IPS-18c (cell line): Measurements from ENCODE around the gene TMEM150B.

Experiments
- H3K4me3 ChIP-seq: 2 replicates; pipeline ENCODE4 v1.7.0; 2013; ENCODE audit warnings: low read depth, mild to moderate bottlenecking, low read length, moderate library complexity; ENCODE audit not compliant: insufficient read depth
- H3K9me3 ChIP-seq: one replicate; pipeline ENCODE4 v1.6.1; 2013; ENCODE audit warnings: mild to moderate bottlenecking, low read length, moderate library complexity; ENCODE audit not compliant: control insufficient read depth, insufficient read depth

The TMEM150B gene

DNA sequence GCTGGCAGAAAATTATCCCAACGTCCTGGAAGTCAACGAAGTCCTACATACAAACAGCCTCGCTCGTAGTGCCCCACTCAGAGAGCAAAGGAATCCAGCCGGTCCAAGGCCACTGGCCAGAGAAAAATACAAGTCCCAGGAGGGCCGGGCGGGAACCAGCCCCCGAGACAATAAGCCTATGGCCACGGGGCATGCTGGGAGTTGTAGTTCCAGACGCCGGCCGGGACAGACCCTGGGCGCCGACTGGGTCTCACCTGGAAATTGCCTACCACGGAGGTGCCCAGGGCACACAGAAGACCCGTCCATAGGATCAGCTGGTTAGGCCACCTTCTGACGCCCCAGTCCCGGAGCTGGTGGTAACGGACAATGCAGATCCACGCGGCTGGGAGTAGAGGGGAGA, 5.4 kb downstream of the TMEM150B start:
- Histone ChIP-seq H3K4me3 (peak overlapping the region; percentile 34; the same call in 1 of the 2 replicates), H3K9me3 (no peaks in the 10 kb centered on the region)

DNA sequence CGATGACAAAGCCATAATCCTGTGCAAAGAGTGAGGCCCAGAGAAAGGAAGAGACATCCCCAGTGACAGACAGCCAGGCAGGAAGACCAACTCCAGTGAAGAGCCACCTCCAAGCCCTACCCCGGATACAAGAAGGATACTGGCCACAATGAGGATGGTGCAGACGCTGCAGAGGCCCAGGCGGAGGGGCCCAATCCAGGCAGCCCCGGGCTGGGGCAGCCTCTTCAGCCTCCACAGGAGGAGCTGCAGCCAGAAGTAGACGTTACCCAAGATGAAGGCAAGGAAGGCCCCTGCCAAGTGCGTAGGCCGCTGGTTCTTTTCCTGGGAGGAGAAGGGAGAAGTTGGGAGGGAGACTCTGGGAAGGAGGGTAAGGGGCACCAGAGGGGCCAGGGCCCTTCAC, 8.5 kb downstream of the TMEM150B start:
- Histone ChIP-seq H3K9me3 (no peaks in the 10 kb centered on the region), H3K4me3 (no peak overlapping the region)

DNA sequence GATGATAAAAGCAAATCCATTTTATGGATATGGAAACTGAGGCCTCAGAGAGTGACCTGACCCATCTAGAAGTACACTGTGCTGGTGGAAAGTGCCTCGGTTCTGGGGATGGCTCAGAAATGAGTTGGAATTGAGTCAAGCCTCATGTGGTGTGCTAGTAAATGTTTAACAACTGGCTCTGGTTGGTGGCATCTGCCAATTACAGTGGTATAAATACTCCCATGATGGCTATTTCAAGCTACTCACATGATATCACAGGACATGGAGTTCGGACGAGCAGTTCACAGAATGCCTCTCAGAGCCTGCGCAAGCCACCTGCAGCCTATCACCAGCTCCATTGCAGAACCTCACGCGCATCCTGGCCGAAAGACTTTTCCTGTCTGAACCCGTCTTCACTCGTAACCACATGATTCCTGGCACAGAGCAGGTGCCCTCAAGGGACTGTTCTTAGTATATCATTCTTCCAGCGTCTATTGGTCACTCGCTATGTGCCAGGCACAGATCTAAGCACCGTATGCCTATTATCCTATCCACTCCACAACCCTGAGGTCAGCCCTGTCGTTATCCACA, 9.1 kb downstream of the TMEM150B start:
- Histone ChIP-seq H3K4me3 (no peak overlapping the region), H3K9me3 (no peaks in the 10 kb centered on the region)

DNA sequence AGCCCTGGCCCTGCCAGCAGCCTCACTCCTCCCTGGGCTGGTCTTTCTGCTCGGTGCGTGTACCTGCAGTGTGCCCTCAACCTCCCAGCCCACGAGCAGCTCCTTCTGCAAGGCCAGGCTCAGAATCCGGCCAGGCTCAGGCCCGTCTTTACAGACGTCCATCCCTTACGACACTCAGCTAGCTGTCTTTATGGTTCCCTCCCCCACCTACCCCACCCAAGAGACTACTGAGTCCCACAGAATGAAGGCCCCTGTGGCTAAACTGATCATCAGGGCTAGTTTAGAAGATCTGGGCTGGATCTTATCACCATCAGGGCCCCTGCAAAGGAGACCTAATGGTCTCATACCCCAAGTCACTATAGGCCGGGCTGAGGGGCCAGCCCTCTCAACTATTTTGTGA, 10.7 kb downstream of the TMEM150B start:
- no peak overlapping the region for H3K4me3 ChIP-seq

DNA sequence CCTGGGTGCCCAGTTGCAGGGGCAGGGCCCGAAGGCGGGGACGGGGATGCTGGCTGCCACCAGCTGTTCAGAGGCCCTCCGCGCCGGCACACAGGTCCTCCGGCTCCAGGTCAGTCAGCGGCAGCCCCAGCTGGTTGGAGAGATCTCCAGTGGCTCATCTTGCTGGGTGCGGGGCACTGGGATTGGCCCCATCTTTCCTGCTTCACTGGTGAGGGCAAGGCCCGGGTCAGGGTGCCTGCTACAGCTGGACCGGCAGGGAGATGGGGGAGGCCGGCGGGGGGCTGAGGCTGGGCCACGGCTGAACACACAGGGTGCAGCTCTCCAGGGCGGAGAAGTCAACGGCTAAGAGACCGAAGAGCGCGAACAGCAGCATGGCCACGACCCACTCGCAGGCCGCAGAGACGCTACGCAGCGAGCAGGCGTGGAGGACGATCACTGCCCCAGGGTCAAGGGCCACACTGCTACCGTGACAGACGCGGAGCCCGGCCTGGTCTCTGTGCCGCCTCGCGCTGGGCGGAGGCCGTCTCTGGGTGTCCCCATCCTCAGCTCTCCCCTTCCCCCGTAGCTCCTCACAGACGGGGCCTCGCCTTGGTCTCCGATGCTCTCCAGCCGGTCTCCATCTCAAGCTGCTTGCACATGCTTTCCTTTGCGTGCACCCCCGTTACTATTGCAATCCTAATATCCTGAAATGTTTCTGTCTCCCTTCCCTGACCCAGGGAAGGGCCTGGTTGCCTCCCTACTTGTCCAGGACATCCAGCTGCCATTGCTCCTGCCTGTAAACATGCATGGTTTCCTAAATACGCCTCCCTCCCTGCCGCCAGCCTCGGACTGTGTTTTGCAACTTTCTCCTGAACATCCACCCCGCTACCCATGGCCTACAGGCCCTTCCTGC, 12.3 kb downstream of the TMEM150B start:
- H3K9me3 ChIP-seq = no peaks in the 10 kb centered on the region
- no peak overlapping the region for H3K4me3 ChIP-seq

More for the DNA sequence above, 10.7 kb downstream of the TMEM150B start:
- no peaks in the 10 kb centered on the region for H3K9me3 ChIP-seq

DNA sequence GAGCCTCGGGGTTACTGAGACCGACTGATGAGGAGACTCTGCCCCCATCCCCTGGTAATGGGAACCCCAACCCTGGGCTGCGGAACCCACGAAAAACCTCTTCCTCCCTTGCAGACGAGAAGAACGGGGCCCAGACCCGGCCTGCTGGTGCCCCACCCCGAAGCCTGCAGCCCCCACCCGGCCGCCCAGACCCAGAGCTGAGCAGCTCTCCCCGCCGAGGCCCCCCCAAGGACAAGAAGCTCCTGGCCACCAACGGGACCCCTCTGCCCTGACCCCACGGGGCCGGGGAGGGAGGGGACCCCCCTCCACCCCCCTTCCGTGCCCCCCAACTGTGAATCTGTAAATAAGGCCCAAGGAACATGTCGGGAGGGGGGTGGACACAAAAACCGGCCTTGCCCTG, 13.3 kb downstream of the TMEM150B start:
- no peak overlapping the region for H3K4me3 ChIP-seq
- no peaks in the 10 kb centered on the region for H3K9me3 ChIP-seq

DNA sequence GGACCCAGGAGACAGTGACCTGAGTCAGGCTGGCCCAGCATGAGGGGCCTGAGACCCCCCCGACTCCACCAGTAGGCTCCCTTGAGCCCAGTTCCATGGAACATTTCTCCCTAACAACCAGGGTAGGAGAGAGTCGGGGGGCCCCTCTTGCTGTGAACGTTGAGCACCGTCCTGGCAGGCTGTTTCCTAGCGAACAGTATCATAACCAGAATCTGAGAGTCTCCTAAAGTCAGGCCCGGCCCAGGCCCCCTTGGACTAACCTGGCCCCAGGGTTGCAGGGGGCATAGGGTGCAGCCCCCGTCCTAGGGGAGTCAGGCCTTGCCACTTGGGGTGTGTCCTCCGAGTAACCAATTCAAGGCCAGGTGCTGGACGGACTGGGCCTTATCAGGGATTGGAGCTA, 13.7 kb downstream of the TMEM150B start:
- Histone ChIP-seq H3K4me3 (no peak overlapping the region), H3K9me3 (no peaks in the 10 kb centered on the region)

DNA sequence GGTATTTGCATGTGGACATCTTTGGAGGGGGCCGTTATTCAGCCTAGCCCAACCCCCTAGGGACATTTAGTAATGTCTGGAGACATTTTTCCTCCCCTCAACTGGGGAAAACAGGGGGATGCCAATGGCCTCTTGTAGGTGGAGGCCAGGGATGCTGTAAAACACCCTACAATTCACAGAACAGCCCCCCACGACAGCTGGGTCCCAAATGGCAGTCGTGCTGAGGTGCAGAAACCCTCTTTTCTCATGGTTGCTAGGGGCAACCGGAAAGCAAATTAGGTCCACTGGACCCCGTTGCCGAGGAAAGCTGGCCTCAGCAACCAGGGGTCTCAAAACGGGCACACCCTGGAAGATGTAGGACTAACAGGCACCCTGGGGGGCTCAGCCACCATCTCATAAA, 14.6 kb downstream of the TMEM150B start:
- no peak overlapping the region for H3K4me3 ChIP-seq
- H3K9me3 ChIP-seq = no peaks in the 10 kb centered on the region

DNA sequence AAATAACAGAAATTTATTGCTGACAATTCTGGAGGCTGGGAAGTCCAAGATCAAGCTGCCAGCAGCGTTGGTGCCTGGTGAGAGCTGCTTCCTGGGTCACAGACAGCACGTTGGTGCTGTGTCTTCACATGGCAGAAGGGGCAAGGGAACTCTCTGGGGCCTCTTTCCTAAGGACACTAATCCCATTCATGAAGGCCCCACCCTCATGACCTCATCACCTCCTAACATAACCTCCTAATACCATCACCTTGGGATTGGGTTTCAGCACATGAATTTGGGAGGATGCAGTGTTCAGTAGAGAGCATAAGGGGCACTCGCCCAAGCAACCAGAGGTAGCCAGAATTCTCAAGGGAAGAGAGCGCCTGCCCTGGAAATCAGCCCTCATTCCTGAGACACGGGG, 15.7 kb downstream of the TMEM150B start:
- H3K4me3 ChIP-seq = no peak overlapping the region
- H3K9me3 ChIP-seq = no peaks in the 10 kb centered on the region

DNA sequence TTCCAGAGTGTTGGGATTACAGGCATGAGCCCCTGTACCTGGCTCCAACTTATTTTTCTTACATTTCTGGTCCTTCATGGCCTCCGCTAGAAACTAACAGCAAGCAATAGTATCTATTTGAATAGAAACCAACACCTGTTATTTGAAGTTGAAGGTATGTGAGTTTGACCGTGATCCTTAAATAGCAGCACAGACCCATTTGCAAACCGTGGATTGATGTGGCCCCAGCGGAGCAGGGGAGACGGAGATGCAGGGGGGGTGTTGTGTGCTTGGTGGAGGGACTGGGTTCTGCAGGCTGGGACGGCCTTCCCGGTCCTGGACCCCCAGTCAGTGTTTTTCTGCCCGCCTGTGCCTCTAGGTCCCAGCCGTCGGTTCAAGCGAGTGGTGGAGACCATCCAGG, 16.9 kb downstream of the TMEM150B start:
- no peak overlapping the region for H3K4me3 ChIP-seq
- H3K9me3 ChIP-seq = no peaks in the 10 kb centered on the region

DNA sequence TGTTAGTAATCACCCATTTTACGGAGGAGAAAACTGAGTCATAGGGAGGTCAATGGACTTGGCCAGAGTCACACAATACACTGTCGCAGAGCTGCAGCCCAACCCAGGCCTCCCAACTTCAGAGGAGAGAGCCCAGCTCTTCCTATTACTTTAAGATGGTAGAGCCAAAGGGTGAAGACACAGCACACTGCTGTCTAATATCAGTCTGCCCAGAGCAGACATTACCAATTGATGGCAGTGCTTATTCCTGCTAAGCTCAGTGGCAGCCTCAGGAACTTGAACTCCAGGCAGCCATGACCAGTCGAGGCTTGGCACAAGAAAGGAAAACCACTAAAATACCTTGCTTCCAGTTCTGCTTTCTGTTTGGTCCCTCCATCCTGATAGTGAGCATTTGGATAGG, 18.4 kb downstream of the TMEM150B start:
- H3K9me3 ChIP-seq = no peaks in the 10 kb centered on the region
- H3K4me3 ChIP-seq = no peak overlapping the region

DNA sequence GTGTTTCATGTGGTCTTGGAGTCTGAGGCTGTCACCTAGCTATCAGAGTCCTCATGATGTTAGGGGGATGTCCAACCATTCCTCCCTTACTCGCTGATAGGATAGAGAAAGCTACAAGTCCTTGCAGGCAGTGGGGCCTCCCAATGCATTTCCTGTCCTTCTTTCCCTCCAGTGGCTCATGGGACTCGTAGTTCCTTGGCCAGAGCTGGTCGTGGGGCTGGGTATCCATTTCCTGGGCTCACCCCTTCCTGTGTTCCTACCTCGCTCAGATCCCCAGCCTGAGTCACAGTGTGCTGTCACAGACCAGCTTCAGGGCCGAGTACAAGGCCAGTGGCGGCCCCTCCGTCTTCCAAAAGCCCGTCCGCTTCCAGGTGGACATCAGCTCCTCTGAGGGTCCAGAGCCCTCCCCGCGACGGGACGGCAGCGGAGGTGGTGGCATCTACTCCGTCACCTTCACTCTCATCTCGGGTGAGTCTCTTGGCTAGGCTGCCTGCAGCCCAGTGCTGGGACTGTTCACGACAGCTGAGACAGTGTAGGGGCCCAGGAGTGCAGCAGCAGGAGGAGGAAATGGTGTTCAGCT, 19.1 kb downstream of the TMEM150B start:
- Histone ChIP-seq H3K4me3 (no peak overlapping the region), H3K9me3 (no peaks in the 10 kb centered on the region)

DNA sequence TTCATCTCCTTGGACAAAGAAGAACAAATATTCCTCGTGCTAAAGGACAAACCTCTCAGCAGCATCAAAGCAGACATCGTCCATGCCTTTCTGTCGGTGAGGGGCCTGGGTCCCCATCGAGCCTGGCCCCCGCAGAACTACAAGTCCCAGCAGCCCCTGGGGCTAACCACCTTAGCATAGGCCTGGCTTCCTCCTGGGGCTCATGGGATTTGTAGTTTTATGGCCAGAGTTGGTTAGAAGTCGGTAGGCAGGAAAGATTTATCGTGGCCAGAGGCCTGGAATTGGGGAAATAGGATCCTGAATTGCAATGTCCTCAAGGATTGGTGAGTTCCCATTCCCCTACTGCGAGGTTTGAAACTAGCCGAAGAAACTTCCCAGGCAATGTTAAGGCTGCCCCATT, 19.6 kb downstream of the TMEM150B start:
- Histone ChIP-seq H3K4me3 (no peak overlapping the region), H3K9me3 (no peaks in the 10 kb centered on the region)

DNA sequence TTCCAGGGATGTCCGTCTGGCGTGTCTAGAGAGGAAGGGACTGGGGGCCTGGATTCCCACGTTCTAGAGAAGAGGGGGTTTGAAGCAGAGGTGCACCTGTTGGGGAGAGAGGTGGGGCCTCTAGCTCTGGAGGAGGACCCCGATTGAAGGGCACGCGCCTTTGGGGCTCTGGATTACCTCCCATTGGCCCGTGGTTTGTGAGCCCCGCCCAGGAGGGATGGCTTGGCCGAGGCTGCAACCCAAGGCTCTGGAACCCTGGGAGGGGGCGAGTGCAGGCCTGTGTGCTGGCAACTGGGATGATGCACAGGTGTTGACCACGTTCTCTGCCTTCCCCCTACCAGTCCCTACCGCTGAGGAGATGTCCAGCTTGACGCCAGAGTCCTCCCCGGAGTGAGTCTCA, 20.2 kb downstream of the TMEM150B start:
- no peak overlapping the region for H3K4me3 ChIP-seq
- no peaks in the 10 kb centered on the region for H3K9me3 ChIP-seq

DNA sequence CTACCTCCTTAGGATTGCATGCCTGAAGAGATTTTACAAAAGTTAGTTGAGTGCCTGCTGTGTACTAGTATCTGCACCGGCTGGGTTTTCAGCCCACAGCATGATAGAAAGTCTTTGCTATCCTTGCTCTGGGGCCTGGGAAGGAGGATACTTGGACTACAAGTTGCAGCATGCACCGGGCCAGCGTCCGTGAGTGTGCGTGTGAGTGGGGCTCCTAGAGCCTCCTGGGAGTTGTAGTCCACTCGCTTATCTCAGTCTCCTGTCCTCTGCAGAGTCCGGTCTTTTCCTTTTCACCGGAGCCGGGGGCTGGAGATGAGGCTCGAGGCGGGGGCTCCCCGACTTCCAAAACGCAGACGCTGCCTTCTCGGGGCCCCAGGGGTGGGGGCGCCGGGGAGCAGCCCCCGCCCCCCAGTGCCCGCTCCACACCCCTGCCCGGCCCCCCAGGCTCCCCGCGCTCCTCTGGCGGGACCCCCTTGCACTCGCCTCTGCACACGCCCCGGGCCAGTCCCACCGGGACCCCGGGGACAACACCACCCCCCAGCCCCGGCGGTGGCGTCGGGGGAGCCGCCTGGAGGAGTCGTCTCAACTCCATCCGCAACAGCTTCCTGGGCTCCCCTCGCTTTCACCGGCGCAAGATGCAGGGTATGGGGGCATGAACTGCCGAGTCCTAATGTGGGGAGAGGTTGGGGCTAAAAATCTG, 20.7 kb downstream of the TMEM150B start:
- H3K4me3 ChIP-seq = no peak overlapping the region
- no peaks in the 10 kb centered on the region for H3K9me3 ChIP-seq

DNA sequence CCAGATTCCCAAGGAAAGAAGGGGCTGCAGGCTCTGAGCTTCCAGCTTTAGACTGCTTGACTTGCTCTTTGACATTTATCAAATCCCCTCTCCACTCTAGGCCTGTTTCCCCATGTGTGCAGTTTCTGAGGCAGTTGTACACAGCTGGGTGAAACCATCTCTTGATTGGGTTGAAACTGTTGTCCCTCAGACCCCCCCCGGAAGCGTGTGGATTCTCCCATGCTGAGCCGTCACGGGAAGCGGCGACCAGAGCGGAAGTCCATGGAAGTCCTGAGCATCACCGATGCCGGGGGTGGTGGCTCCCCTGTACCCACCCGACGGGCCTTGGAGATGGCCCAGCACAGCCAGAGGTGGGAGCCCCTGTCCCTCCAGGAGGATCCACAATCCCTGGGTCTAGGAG, 21.7 kb downstream of the TMEM150B start:
- H3K4me3 ChIP-seq = no peak overlapping the region
- H3K9me3 ChIP-seq = no peaks in the 10 kb centered on the region

DNA sequence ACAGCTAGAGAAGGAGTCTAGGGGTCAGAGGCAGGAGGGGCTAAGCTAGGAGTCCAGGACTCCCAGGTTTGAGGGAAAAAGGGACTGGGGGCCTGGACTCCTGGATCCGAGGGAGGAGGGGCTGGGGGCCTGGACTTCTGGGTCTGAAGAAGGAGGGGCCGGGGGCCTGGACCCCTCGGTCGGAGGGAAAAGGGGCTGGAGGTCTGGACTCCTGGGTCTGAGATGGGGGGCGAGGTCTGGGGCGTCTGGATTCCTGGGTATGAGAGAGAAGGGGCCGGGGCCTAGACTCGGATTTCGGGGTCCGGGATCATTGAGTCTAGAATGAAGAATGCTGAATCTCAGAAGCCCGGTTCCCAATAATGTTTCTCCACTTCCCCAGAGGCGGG, 22.8 kb downstream of the TMEM150B start:
- Histone ChIP-seq H3K9me3 (no peaks in the 10 kb centered on the region), H3K4me3 (no peak overlapping the region)
